H1 (cell line): ENCODE data around the gene MMGT1. TPM values are rescaled to one million over a fixed set of nuclear protein-coding genes. Genes with fewer than 3 reads are reported as not detected.

Source experiments
- CTCF ChIA-PET: fragments of 300-600 bp; sonication (Branson Sonifier 250); formaldehyde crosslinking; loops from one replicate; lab custom pipeline; 2021; ENCODE audit not compliant: partially characterized antibody; lab: Charles Lee
- POLR2A ChIA-PET: fragments of 300-600 bp; sonication (Branson Sonifier 250); formaldehyde crosslinking; loops from one replicate; lab custom pipeline; 2021; ENCODE audit warnings: inconsistent platforms; ENCODE audit not compliant: partially characterized antibody; lab: Charles Lee
- DNase-seq, 2 experiments: peaks; one replicate each; pipeline versions ENCODE4 v3.0.0 to v3.0.0-alpha.2; 2010 to 2022; ENCODE audit warnings: low spot score in 2 of 2, low read depth in 1 of 2, mixed read lengths in 1 of 2
- FAIRE-seq: peaks from 2 replicates; lab custom pipeline; 2011; peaks lifted over from hg19 to GRCh38; lab: Jason Lieb, UNC
- H2AFZ ChIP-seq: 2 replicates; pipeline ENCODE4 v1.8.1; 2012; ENCODE audit warnings: low read length, inconsistent platforms
- H2AK5ac ChIP-seq: 2 replicates; pipeline ENCODE4 v1.6.1; 2013; ENCODE audit warnings: low read depth, low read length
- H2BK120ac ChIP-seq: replicated peaks from 2 replicates; pipeline ENCODE3; 2013; ENCODE audit warnings: low read depth, low read length, inconsistent platforms
- H2BK12ac ChIP-seq: 2 replicates; pipeline ENCODE4 v1.6.1; 2013; ENCODE audit warnings: low read depth, low read length
- H2BK15ac ChIP-seq: 2 replicates; pipeline ENCODE4 v1.6.1; 2013; ENCODE audit warnings: low read length
- H2BK20ac ChIP-seq: 2 replicates; pipeline ENCODE4 v1.6.1; 2013; ENCODE audit warnings: low read length
- H2BK5ac ChIP-seq: 2 replicates; pipeline ENCODE4 v1.6.1; 2013; ENCODE audit warnings: low read depth, low read length
- H3K14ac ChIP-seq: 2 replicates; pipeline ENCODE4 v1.6.1; 2013; ENCODE audit warnings: inconsistent platforms; ENCODE audit not compliant: insufficient read length
- H3K18ac ChIP-seq: 2 replicates; pipeline ENCODE4 v1.6.1; 2013; ENCODE audit warnings: low read length; ENCODE audit errors: extremely low read depth
- H3K23ac ChIP-seq: 2 replicates; pipeline ENCODE4 v1.6.1; 2013; ENCODE audit warnings: inconsistent platforms; ENCODE audit not compliant: insufficient read length
- H3K23me2 ChIP-seq: 2 replicates; pipeline ENCODE4 v1.6.1; 2013; ENCODE audit warnings: low read depth, low read length
- H3K27ac ChIP-seq: 2 replicates; pipeline ENCODE4 v1.6.1; 2011; ENCODE audit warnings: low read depth, low read length, inconsistent platforms
- H3K27me3 ChIP-seq, 4 experiments: replicated peaks in 1 of 4; 1 replicate in 1 of 4; 2 replicates in 3 of 4; pipeline versions ENCODE4 v1.6.1 to v1.8.1; 2011 to 2013; ENCODE audit warnings: low read length in 3 of 4, mild to moderate bottlenecking in 3 of 4, inconsistent platforms in 2 of 4, mixed read lengths in 2 of 4, moderate library complexity in 1 of 4; ENCODE audit not compliant: control insufficient read depth in 3 of 4, insufficient read depth in 3 of 4; ENCODE audit errors: extremely low read depth in 1 of 4
- H3K36me3 ChIP-seq, 4 experiments: 2 replicates each; pipeline versions ENCODE4 v1.6.1 to v1.8.1; 2011 to 2013; ENCODE audit warnings: mild to moderate bottlenecking in 4 of 4, low read length in 3 of 4, moderate library complexity in 2 of 4, control low read depth in 1 of 4, inconsistent platforms in 1 of 4; ENCODE audit not compliant: insufficient read depth in 4 of 4, control insufficient read depth in 2 of 4
- H3K4ac ChIP-seq: replicated peaks from 2 replicates; pipeline ENCODE3; 2013; ENCODE audit warnings: low read length, low read depth, mixed read lengths, inconsistent platforms; ENCODE audit not compliant: insufficient read length
- H3K4me1 ChIP-seq, 4 experiments: replicated peaks in 1 of 4; 1 replicate in 1 of 4; 2 replicates in 3 of 4; pipeline versions ENCODE4 v1.6.1 to v1.8.1; 2011 to 2013; ENCODE audit warnings: low read length in 3 of 4, inconsistent platforms in 2 of 4, mixed read lengths in 1 of 4; ENCODE audit not compliant: insufficient read depth in 4 of 4, control insufficient read depth in 3 of 4
- H3K4me2 ChIP-seq, 2 experiments: 2 replicates each; pipeline versions ENCODE4 v1.6.1 to v1.8.1; 2011 to 2013; ENCODE audit warnings: low read depth in 2 of 2, low read length in 2 of 2, control low read depth in 1 of 2, inconsistent platforms in 1 of 2, mild to moderate bottlenecking in 1 of 2; ENCODE audit not compliant: insufficient read depth in 1 of 2
- H3K4me3 ChIP-seq, 4 experiments: fragments of 200-600, 300-600 bp in 1 of 4; sonication (generic), shearing (Covaris generic), sonication (Bioruptor Twin) in 1 of 4; 2 replicates each; pipeline versions ENCODE4 v1.5.1 to v1.8.1; 2011 to 2016; ENCODE audit warnings: low read length in 4 of 4, low read depth in 3 of 4, control low read depth in 2 of 4, inconsistent platforms in 2 of 4, mild to moderate bottlenecking in 2 of 4, mixed read lengths in 1 of 4, moderate library complexity in 1 of 4; ENCODE audit not compliant: insufficient read depth in 2 of 4; ENCODE audit errors: extremely low read depth in 1 of 4
- H3K56ac ChIP-seq: replicated peaks from 2 replicates; pipeline ENCODE3; 2013; ENCODE audit warnings: low read depth, mild to moderate bottlenecking, mixed read lengths, low read length, inconsistent platforms; ENCODE audit not compliant: insufficient read length
- H3K79me1 ChIP-seq: 2 replicates; pipeline ENCODE4 v1.6.1; 2013; ENCODE audit warnings: low read depth, low read length, control low read depth
- H3K79me2 ChIP-seq, 2 experiments: 2 replicates each; pipeline versions ENCODE4 v1.6.1 to v1.8.1; 2012 to 2013; ENCODE audit warnings: low read length in 2 of 2, mild to moderate bottlenecking in 2 of 2, inconsistent platforms in 1 of 2; ENCODE audit not compliant: insufficient read depth in 2 of 2, control insufficient read depth in 1 of 2
- H3K9ac ChIP-seq, 4 experiments: replicated peaks in 1 of 4; 1 replicate in 1 of 4; 2 replicates in 3 of 4; pipeline versions ENCODE4 v1.6.1 to v1.8.1; 2011 to 2013; ENCODE audit warnings: low read depth in 3 of 4, low read length in 3 of 4, control low read depth in 2 of 4, mild to moderate bottlenecking in 2 of 4, moderate library complexity in 2 of 4, inconsistent platforms in 1 of 4; ENCODE audit errors: extremely low read depth in 1 of 4
- H3K9me3 ChIP-seq, 2 experiments: 2 replicates each; pipeline versions ENCODE4 v1.6.1 to v1.8.1; 2012 to 2013; ENCODE audit warnings: mild to moderate bottlenecking in 2 of 2, moderate library complexity in 2 of 2, control low read depth in 1 of 2, inconsistent platforms in 1 of 2, low read depth in 1 of 2, low read length in 1 of 2, mixed read lengths in 1 of 2; ENCODE audit not compliant: insufficient read depth in 2 of 2
- H4K20me1 ChIP-seq, 2 experiments: replicated peaks in 1 of 2; 2 replicates each; pipeline versions ENCODE3 to v1.8.1; 2011 to 2013; ENCODE audit warnings: inconsistent platforms in 2 of 2, low read length in 2 of 2, mild to moderate bottlenecking in 1 of 2; ENCODE audit not compliant: insufficient read depth in 2 of 2, control insufficient read depth in 1 of 2
- H4K5ac ChIP-seq: 2 replicates; pipeline ENCODE4 v1.6.1; 2013; ENCODE audit warnings: low read length, low read depth, mixed read lengths, inconsistent platforms; ENCODE audit not compliant: insufficient read length
- H4K8ac ChIP-seq: 2 replicates; pipeline ENCODE4 v1.8.0; 2013; ENCODE audit warnings: mild to moderate bottlenecking, moderate library complexity, low read length, inconsistent platforms; ENCODE audit not compliant: insufficient read depth; ENCODE audit errors: extremely low read depth
- H4K91ac ChIP-seq: replicated peaks from 2 replicates; pipeline ENCODE3; 2013; ENCODE audit warnings: low read length, mixed read lengths, inconsistent platforms; ENCODE audit not compliant: insufficient read length
- ASH2L ChIP-seq: fragments of 200-600, 300-600 bp; sonication (generic); IDR thresholded peaks from one replicate; pipeline ENCODE4 v1.7.1; 2017; ENCODE audit warnings: low read length
- HDAC6 ChIP-seq: IDR thresholded peaks from one replicate; pipeline ENCODE4 v1.7.1; 2012; ENCODE audit warnings: low read depth, mild to moderate bottlenecking, inconsistent platforms, low read length, moderate library complexity
- RAD21 ChIP-seq, 2 experiments: IDR thresholded peaks in 1 of 2; conservative IDR thresholded peaks in 1 of 2; 2 replicates each; pipeline ENCODE4 v1.6.1; 2011; ENCODE audit warnings: low read depth in 2 of 2, low read length in 2 of 2, improper control_type of control experiment in 1 of 2, inconsistent platforms in 1 of 2, mild to moderate bottlenecking in 1 of 2, moderate library complexity in 1 of 2
- WGBS, 2 experiments: shearing (Covaris generic) in 1 of 2; methylation state at CpG; one replicate each; pipeline versions ENCODE4 v1.1.6 to v1.1.7; 2013 to 2015; ENCODE audit warnings: low lambda C conversion rate in 2 of 2, mixed read lengths in 2 of 2, inconsistent platforms in 1 of 2, low coverage in 1 of 2, missing lambda C conversion rate in 1 of 2; ENCODE audit not compliant: insufficient replicate concordance in 2 of 2, insufficient coverage in 1 of 2, insufficient read length in 1 of 2; ENCODE audit errors: extremely low coverage in 1 of 2, missing lambda C conversion rate in 1 of 2; 5-methylcytosine and 5-hydroxymethylcytosine counted together
- polyA plus RNA-seq, 7 experiments: library from polyadenylated mRNA; depleted of rRNA in 3 of 7; stranded (reverse) in 5 of 7; unstranded in 2 of 7; fragments of >200 nt in 5 of 7; fragments of 200-250 nt in 2 of 7; gene quantifications; 1 replicate in 5 of 7; 2 replicates in 1 of 7; 4 replicates in 1 of 7; pipeline versions ENCODE4 v1.2.1 to v1.2.3, GENCODE V29; 2011 to 2013; ENCODE audit warnings: missing spikeins in 2 of 7, mixed read lengths in 2 of 7
- total RNA-seq: library from RNA; stranded (reverse); fragmentation: NEBNext Ultra II Directional; extraction: Animal tissue kit (Norgen Biotek cat#: 25700); gene quantifications from 2 replicates; pipeline ENCODE4 v1.2.1, GENCODE V29; 2021
- TF ChIP-seq, protein P1 (sequence below): IDR thresholded peaks from 2 replicates; pipeline ENCODE4 v1.6.1; 2012; ENCODE audit warnings: low read length, inconsistent platforms

Gene MMGT1
- total and polyA plus RNA-seq, 2 of the 8 experiments (the other 6 are each of a cell fraction or from before 2014, with no cell fraction given), result 10.0 to 20.5 TPM

DNA sequence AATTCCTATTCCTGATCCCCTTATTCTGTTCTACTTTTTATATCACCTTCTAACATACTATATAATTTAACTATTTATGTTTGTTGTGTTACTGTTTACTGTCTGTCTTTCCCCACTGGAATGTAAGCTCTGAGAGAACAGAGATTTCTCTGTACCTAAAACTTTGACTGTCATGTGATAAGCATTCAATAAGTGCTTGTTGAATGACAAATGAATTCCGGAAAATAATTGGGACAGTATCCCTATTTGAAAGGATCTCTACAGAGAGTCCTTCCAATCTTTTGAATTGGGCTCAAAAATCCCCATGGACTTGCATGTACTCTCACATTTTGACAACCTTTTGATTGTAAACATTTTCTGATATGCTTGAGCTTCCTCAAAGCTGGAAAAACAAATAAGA, 1.6 kb upstream of the MMGT1 start:
- peaks cover 5% of the 10 kb centered on the region; the same call in 1 of the 2 replicates for H3K23me2 ChIP-seq

More for the DNA sequence above, 1.6 kb upstream of the MMGT1 start:
- Histone ChIP-seq H3K4me1 (no peaks in the 10 kb centered on the region; a peak in 3 of 7 replicates), H3K14ac (no peak overlapping the region), H4K20me1 (peaks cover 0 to 1% of the 10 kb centered on the region in 2 experiments), H2BK15ac (no peak overlapping the region), H3K23ac (no peak overlapping the region), H2BK12ac (no peak overlapping the region), H3K36me3 (no peaks in the 10 kb centered on the region), H3K56ac (no peak overlapping the region), H4K5ac (no peak overlapping the region), H3K79me1 (no peaks in the 10 kb centered on the region), H2AK5ac (no peak overlapping the region), H2BK5ac (no peak overlapping the region), H3K27me3 (no peaks in the 10 kb centered on the region), H2BK20ac (no peak overlapping the region), H3K27ac (no peak overlapping the region), H2BK120ac (no peak overlapping the region), H3K18ac (no peak overlapping the region), H3K4me2 (no peak overlapping the region; a peak in 1 of 4 replicates), H3K9ac (no peak overlapping the region), H4K8ac (no peak overlapping the region), H2AFZ (no peak overlapping the region), H3K4ac (no peak overlapping the region), H3K9me3 (no peaks in the 10 kb centered on the region), H4K91ac (no peak overlapping the region)
- 100% methylated on average over 1 of the region's 1 CpG; no CpG with 5 or more reads in 1 of the 2 experiments for WGBS, 2 experiments
- no peak for DNase-seq
- ChIA-PET CTCF (interaction anchor here (0.6 kb wide), 1 partner anchor 35 kb away, joined by 4 read pairs; no protein-coding TSS in a partner anchor), POLR2A (interaction anchor here (2.9 kb wide), 1 partner anchor 9 kb away, joined by 14 read pairs; the partner anchor contains the start of gene SLC9A6)
- FAIRE-seq, result no peak
- TF ChIP-seq ASH2L (no peak), HDAC6 (no peak), RAD21 (IDR thresholded peaks at IDR 0.05 in 1 of 2, conservative IDR thresholded peaks at IDR 0.05 in 1 of 2; ENCODE audit: low read depth in 2 of 2, low read length in 2 of 2) (no peak)
- TF ChIP-seq, protein P1, sequence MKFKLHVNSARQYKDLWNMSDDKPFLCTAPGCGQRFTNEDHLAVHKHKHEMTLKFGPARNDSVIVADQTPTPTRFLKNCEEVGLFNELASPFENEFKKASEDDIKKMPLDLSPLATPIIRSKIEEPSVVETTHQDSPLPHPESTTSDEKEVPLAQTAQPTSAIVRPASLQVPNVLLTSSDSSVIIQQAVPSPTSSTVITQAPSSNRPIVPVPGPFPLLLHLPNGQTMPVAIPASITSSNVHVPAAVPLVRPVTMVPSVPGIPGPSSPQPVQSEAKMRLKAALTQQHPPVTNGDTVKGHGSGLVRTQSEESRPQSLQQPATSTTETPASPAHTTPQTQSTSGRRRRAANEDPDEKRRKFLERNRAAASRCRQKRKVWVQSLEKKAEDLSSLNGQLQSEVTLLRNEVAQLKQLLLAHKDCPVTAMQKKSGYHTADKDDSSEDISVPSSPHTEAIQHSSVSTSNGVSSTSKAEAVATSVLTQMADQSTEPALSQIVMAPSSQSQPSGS, result no peak
- TF ChIP-seq, all 59 proteins: peak for 0
- Histone ChIP-seq H3K79me2 (peaks cover 8 to 25% of the 10 kb centered on the region in 2 experiments; a peak in 3 of 4 replicates), H3K4me3 (no peak overlapping the region)
